CD14-positive monocyte (primary cell): ENCODE results near the gene PLBD1. TPM values are rescaled to one million over a fixed set of nuclear protein-coding genes. Genes with fewer than 3 reads are reported as not detected.

ENCODE experiments used
- DNase-seq, 3 donors: peaks; one replicate each; pipeline ENCODE4 v3.0.0-alpha.2; 2011 to 2022
- H2AFZ ChIP-seq: 2 replicates; pipeline ENCODE4 v1.6.0; 2012; ENCODE audit warnings: mild to moderate bottlenecking, low read depth, low read length, inconsistent platforms; ENCODE audit not compliant: insufficient read depth, poor library complexity, severe bottlenecking
- H3K27ac ChIP-seq, 2 donors: 1 replicate in 1 of 2; 2 replicates in 1 of 2; pipeline ENCODE4 v1.5.1; 2012 to 2013; ENCODE audit warnings: low read length in 2 of 2, control low read depth in 1 of 2, inconsistent platforms in 1 of 2, low read depth in 1 of 2, mild to moderate bottlenecking in 1 of 2
- H3K27me3 ChIP-seq, 2 donors: one replicate each; pipeline versions ENCODE4 v1.6.0 to v1.6.1; 2011 to 2013; ENCODE audit warnings: low read length in 2 of 2; ENCODE audit not compliant: control insufficient read depth in 2 of 2, insufficient read depth in 2 of 2
- H3K36me3 ChIP-seq, 2 donors: replicated peaks in 1 of 2; 1 replicate in 1 of 2; 2 replicates in 1 of 2; pipeline versions ENCODE4 v1.5.1 to v1.6.1; 2012 to 2013; ENCODE audit warnings: low read length in 2 of 2, control low read depth in 1 of 2, inconsistent platforms in 1 of 2, mild to moderate bottlenecking in 1 of 2; ENCODE audit not compliant: insufficient read depth in 2 of 2, control insufficient read depth in 1 of 2
- H3K4me1 ChIP-seq, 2 donors: 1 replicate in 1 of 2; 2 replicates in 1 of 2; pipeline versions ENCODE4 v1.5.1 to v1.6.1; 2012 to 2013; ENCODE audit warnings: low read length in 2 of 2, control low read depth in 1 of 2, inconsistent platforms in 1 of 2, mild to moderate bottlenecking in 1 of 2, moderate library complexity in 1 of 2; ENCODE audit not compliant: insufficient read depth in 2 of 2, control insufficient read depth in 1 of 2
- H3K4me2 ChIP-seq: replicated peaks from 2 replicates; pipeline ENCODE3; 2012; ENCODE audit warnings: low read length, moderate library complexity, mild to moderate bottlenecking; ENCODE audit not compliant: poor library complexity, severe bottlenecking; ENCODE audit errors: extremely low read depth
- H3K4me3 ChIP-seq, 3 experiments: fragments of 200-600 bp in 1 of 3; sonication (generic) in 1 of 3; replicated peaks in 1 of 3; 1 replicate in 2 of 3; 2 replicates in 1 of 3; pipeline ENCODE4 v1.5.1; 2011 to 2013; ENCODE audit warnings: low read length in 3 of 3, mild to moderate bottlenecking in 3 of 3, control low read depth in 2 of 3, low read depth in 2 of 3, inconsistent platforms in 1 of 3, moderate library complexity in 1 of 3
- H3K79me2 ChIP-seq: 2 replicates; pipeline ENCODE4 v1.6.0; 2012; ENCODE audit warnings: mild to moderate bottlenecking, control low read depth, inconsistent platforms, low read length, moderate library complexity; ENCODE audit not compliant: insufficient read depth
- H3K9ac ChIP-seq: 2 replicates; pipeline ENCODE4 v1.6.0; 2017; ENCODE audit warnings: low read length, mild to moderate bottlenecking; ENCODE audit not compliant: insufficient read depth, poor library complexity, severe bottlenecking
- H3K9me3 ChIP-seq, 2 donors: replicated peaks in 1 of 2; 1 replicate in 1 of 2; 2 replicates in 1 of 2; pipeline versions ENCODE4 v1.5.1 to v1.6.1; 2012 to 2013; ENCODE audit warnings: low read length in 2 of 2, control low read depth in 1 of 2; ENCODE audit not compliant: control insufficient read depth in 1 of 2, insufficient read depth in 1 of 2
- H4K20me1 ChIP-seq: 2 replicates; pipeline ENCODE4 v1.6.0; 2012; ENCODE audit warnings: mild to moderate bottlenecking, low read length, control low read depth, moderate library complexity; ENCODE audit not compliant: insufficient read depth
- H3K27ac Mint-ChIP-seq, 7 donors: one replicate each; pipeline ENCODE4 v1.8.0; 2020; ENCODE audit warnings: mild to moderate bottlenecking in 7 of 7, mixed read lengths in 7 of 7, moderate library complexity in 6 of 7, inconsistent platforms in 2 of 7
- H3K27me3 Mint-ChIP-seq, 3 donors: one replicate each; pipeline ENCODE4 v1.8.0; 2021 to 2022; ENCODE audit warnings: low read depth in 3 of 3, mild to moderate bottlenecking in 3 of 3, mixed read lengths in 3 of 3, moderate library complexity in 3 of 3, inconsistent platforms in 1 of 3
- H3K36me3 Mint-ChIP-seq, 2 donors: one replicate each; pipeline ENCODE4 v1.8.0; 2020; ENCODE audit warnings: mixed read lengths in 2 of 2, inconsistent platforms in 1 of 2, mild to moderate bottlenecking in 1 of 2
- H3K4me1 Mint-ChIP-seq: one replicate; pipeline ENCODE4 v1.8.0; 2020; ENCODE audit warnings: mild to moderate bottlenecking, mixed read lengths
- H3K4me3 Mint-ChIP-seq, 2 donors: one replicate each; pipeline ENCODE4 v1.8.0; 2020; ENCODE audit warnings: mild to moderate bottlenecking in 2 of 2, mixed read lengths in 2 of 2, moderate library complexity in 1 of 2
- H3K9me3 Mint-ChIP-seq, 7 donors: one replicate each; pipeline ENCODE4 v1.8.0; 2020 to 2022; ENCODE audit warnings: mixed read lengths in 7 of 7, mild to moderate bottlenecking in 6 of 7, moderate library complexity in 6 of 7, inconsistent platforms in 2 of 7
- CTCF ChIP-seq: fragments of 200-600 bp; IDR thresholded peaks from one replicate; pipeline ENCODE4 v1.8.0; 2022; ENCODE audit warnings: antibody characterized with exemption, mild to moderate bottlenecking
- WGBS: methylation state at CpG from one replicate; pipeline ENCODE4 v1.1.5; 2013; ENCODE audit warnings: missing lambda C conversion rate; ENCODE audit not compliant: insufficient coverage; 5-methylcytosine and 5-hydroxymethylcytosine counted together
- intact Hi-C, 2 donors: fragments of 100-400 bp; cut with micrococcal nuclease; formaldehyde crosslinking; loops; one replicate each; pipeline versions ENCODE4 v1.15.0 to v1.15.1; 2023
- polyA plus RNA-seq, 3 donors: library from polyadenylated mRNA; depleted of rRNA in 1 of 3; unstranded in 2 of 3; stranded (reverse) in 1 of 3; fragments of 300-500 nt in 2 of 3; fragments of >200 nt in 1 of 3; fragmentation: Illumina TruSeq in 2 of 3; gene quantifications; 1 replicate in 2 of 3; 2 replicates in 1 of 3; pipeline ENCODE4 v1.2.3, GENCODE V29; 2012 to 2021

The PLBD1 gene
- polyA plus RNA-seq, 3 donors, result 317 to 876 (median 543) TPM

GRCh38 chr12:14611640-14612203, 44.0 kb upstream of the PLBD1 start:
- H3K9ac ChIP-seq, result no peak overlapping the region
- intact Hi-C loops, result loop anchor here (5.0 to 10.0 kb wide), 2 partner anchors 44 to 353 kb away; partner anchors contain the start of genes PLBD1 (in 2 of the 2) and ARHGDIB (in 1 of the 2)
- H3K9me3 ChIP-seq, result peaks cover 11 to 46% of the 10 kb centered on the region in 2 donors
- peaks cover 0 to 11% of the 10 kb centered on the region in 2 donors for H3K36me3 ChIP-seq
- H3K9me3 Mint-ChIP-seq, result peaks cover 20 to 51% (median 39%) of the 10 kb centered on the region in 7 donors
- DNase-seq, result no peak
- H4K20me1 ChIP-seq, result no peaks in the 10 kb centered on the region
- peak overlapping the region in 1 of 2 donors; percentile 68 for H3K27ac ChIP-seq
- H3K27ac Mint-ChIP-seq, result peak overlapping the region in 2 of 7 donors; percentile 47 to 51
- 94% methylated on average over 2 of the region's 3 CpGs for WGBS
- H3K4me3 Mint-ChIP-seq, result no peak overlapping the region
- H3K4me2 ChIP-seq, result no peak overlapping the region
- peaks cover 19% of the 10 kb centered on the region for H3K79me2 ChIP-seq
- peak overlapping the region in 1 of 3 experiments; percentile 28 for H3K4me3 ChIP-seq
- peaks cover 0 to 6% (median 0%) of the 10 kb centered on the region in 3 donors for H3K27me3 Mint-ChIP-seq
- no peak overlapping the region for H2AFZ ChIP-seq
- no peaks in the 10 kb centered on the region for H3K27me3 ChIP-seq
- TF ChIP-seq CTCF, result no peak
- H3K4me1 Mint-ChIP-seq, result peaks cover 58% of the 10 kb centered on the region
- H3K36me3 Mint-ChIP-seq, result peaks cover 21 to 28% of the 10 kb centered on the region in 2 donors
- peaks cover 41 to 69% of the 10 kb centered on the region in 2 donors for H3K4me1 ChIP-seq

- peak overlapping the region in 5 of 7 donors; percentile 16 to 68 (median 58) for H3K27ac Mint-ChIP-seq
- peaks cover 25% of the 10 kb centered on the region for H3K4me1 Mint-ChIP-seq
- peaks cover 29 to 39% of the 10 kb centered on the region in 2 donors for H3K36me3 Mint-ChIP-seq
- no peak overlapping the region for H3K4me2 ChIP-seq
- no peak overlapping the region for H2AFZ ChIP-seq
- peaks cover 10 to 35% of the 10 kb centered on the region in 2 donors for H3K4me1 ChIP-seq
- H3K27me3 Mint-ChIP-seq, result peaks cover 0 to 4% (median 0%) of the 10 kb centered on the region in 3 donors
- DNase-seq, result peak in 1 of 3 donors; percentile 40
- TF ChIP-seq CTCF, result no peak
- H3K79me2 ChIP-seq, result peaks cover 19% of the 10 kb centered on the region
- peak overlapping the region in 1 of 3 experiments; percentile 24 for H3K4me3 ChIP-seq
- H4K20me1 ChIP-seq, result no peaks in the 10 kb centered on the region
- H3K27ac ChIP-seq, result peak overlapping the region in 1 of 2 donors; percentile 52
- peaks cover 0 to 16% of the 10 kb centered on the region in 2 donors for H3K36me3 ChIP-seq
- H3K4me3 Mint-ChIP-seq, result no peak overlapping the region
- no peak overlapping the region for H3K9ac ChIP-seq
- intact Hi-C loops, result no loop called here
- no peaks in the 10 kb centered on the region for H3K27me3 ChIP-seq
- peaks cover 32 to 76% (median 64%) of the 10 kb centered on the region in 7 donors for H3K9me3 Mint-ChIP-seq
- peaks cover 11 to 86% of the 10 kb centered on the region in 2 donors for H3K9me3 ChIP-seq
These were observed 39.9 kb upstream of the PLBD1 start for GRCh38 chr12:14607568-14607967.
